Measurements from ENCODE around the gene SP1.
"Not testable (repeated sequence)": the region's sequence is repeated elsewhere in the genome, so short reads cannot be mapped to it uniquely, and the experiment has no call there.

SP1 gene

GRCh38 chr12:53414756-53415417 lies 34.9 kb downstream of the SP1 start:
- no peak for DNase-seq (ENCODE audit: low spot score)

- DNase-seq (ENCODE audit: low spot score): not testable (repeated sequence)
These were observed 35.9 kb downstream of the SP1 start for GRCh38 chr12:53415752-53416389.

- DNase-seq (ENCODE audit: low spot score): peak; percentile 25
These were observed 37.4 kb downstream of the SP1 start for GRCh38 chr12:53417291-53417816.

GRCh38 chr12:53418221-53418620 lies 38.2 kb downstream of the SP1 start:
- no peak for DNase-seq (ENCODE audit: low spot score)

GRCh38 chr12:53419756-53420155 lies 39.8 kb downstream of the SP1 start:
- no peak for DNase-seq (ENCODE audit: low spot score)

GRCh38 chr12:53422247-53422646 lies 42.3 kb downstream of the SP1 start:
- DNase-seq (ENCODE audit: low spot score): not testable (repeated sequence)

GRCh38 chr12:53423597-53423996 lies 43.6 kb downstream of the SP1 start, which contains the start of gene AMHR2:
Gene AMHR2, plus strand, starts transcription at chr12:53423855. Its CDS starts 80 bp downstream, at chr12:53423935.
- no peak for DNase-seq (ENCODE audit: low spot score)

GRCh38 chr12:53424626-53425514 lies 44.9 kb downstream of the SP1 start:
- DNase-seq (ENCODE audit: low spot score): no peak

- no peak for DNase-seq (ENCODE audit: low spot score)
These were observed 45.7 kb downstream of the SP1 start for GRCh38 chr12:53425515-53426150.

- peak; percentile 52 for DNase-seq (ENCODE audit: low spot score)
These were observed 48.1 kb downstream of the SP1 start for GRCh38 chr12:53427905-53428594.

GRCh38 chr12:53428741-53429140 lies 48.8 kb downstream of the SP1 start:
- no peak for DNase-seq (ENCODE audit: low spot score)

- no peak for DNase-seq (ENCODE audit: low spot score)
These were observed 50.1 kb downstream of the SP1 start for GRCh38 chr12:53430116-53430515.

- no peak for DNase-seq (ENCODE audit: low spot score)
These were observed 51.2 kb downstream of the SP1 start for GRCh38 chr12:53431187-53431586.

- DNase-seq (ENCODE audit: low spot score): not testable (repeated sequence)
These were observed 55.4 kb downstream of the SP1 start for GRCh38 chr12:53435326-53435725.

GRCh38 chr12:53439582-53439981 lies 59.6 kb downstream of the SP1 start:
- DNase-seq (ENCODE audit: low spot score): not testable (repeated sequence)

GRCh38 chr12:53441040-53441833 lies 61.3 kb downstream of the SP1 start, which contains the start of gene PRR13:
Gene PRR13, plus strand, starts transcription at chr12:53441734. Its CDS starts 981 bp downstream, at chr12:53442715.
- DNase-seq (ENCODE audit: low spot score): peak; percentile 100

- DNase-seq (ENCODE audit: low spot score): no peak
These were observed 64.0 kb downstream of the SP1 start for GRCh38 chr12:53443955-53444354.

- DNase-seq (ENCODE audit: low spot score): not testable (repeated sequence)
These were observed 64.8 kb downstream of the SP1 start for GRCh38 chr12:53444593-53445325.

GRCh38 chr12:53450936-53451335 lies 71.0 kb downstream of the SP1 start:
- DNase-seq (ENCODE audit: low spot score): no peak

Measured in activated CD4-positive, alpha-beta T cell treated with anti-CD3 and anti-CD28 coated beads, Interleukin-2, Interleukin-4, amounts not matched to agents 100 ng/mL and 50 ng/mL, durations not matched to agents 16 hours and 8 hours (primary cell).